BJ (cell line): ENCODE results near the gene LRRC9. TPM values are rescaled to one million over a fixed set of nuclear protein-coding genes. Genes with fewer than 3 reads are reported as not detected.
"Not testable (repeated sequence)": the region's sequence is repeated elsewhere in the genome, so short reads cannot be mapped to it uniquely, and the experiment has no call there.

Experiments used
- CTCF ChIA-PET: fragments of 350-600 bp; formaldehyde crosslinking; extraction: SDS; loops from one replicate; lab custom pipeline; 2021; ENCODE audit warnings: antibody characterized with exemption, inconsistent platforms; lab: Yijun Ruan, JAX
- POLR2A ChIA-PET: fragments of 300-600 bp; sonication (Branson Sonifier 250); formaldehyde crosslinking; extraction: SDS; loops from one replicate; lab custom pipeline; 2021; ENCODE audit warnings: antibody characterized with exemption; lab: Charles Lee
- DNase-seq: peaks from one replicate; pipeline ENCODE4 v3.0.0-alpha.2; 2011; ENCODE audit warnings: low read depth
- H3K27me3 ChIP-seq: 2 replicates; pipeline ENCODE4 v1.6.0; 2011; ENCODE audit warnings: low read length; ENCODE audit not compliant: control insufficient read depth, insufficient read depth
- H3K36me3 ChIP-seq: 2 replicates; pipeline ENCODE4 v1.5.1; 2011; ENCODE audit warnings: low read length; ENCODE audit not compliant: control insufficient read depth, insufficient read depth
- H3K4me3 ChIP-seq: 2 replicates; pipeline ENCODE4 v1.5.1; 2011; ENCODE audit warnings: low read depth, mild to moderate bottlenecking, control low read depth, low read length
- CTCF ChIP-seq: IDR thresholded peaks from 2 replicates; pipeline ENCODE4 v1.5.1; 2011; ENCODE audit warnings: low read depth, mild to moderate bottlenecking, control low read depth, inconsistent platforms, low read length, moderate library complexity; ENCODE audit not compliant: insufficient read depth
- polyA plus RNA-seq: library from polyadenylated mRNA; depleted of rRNA; stranded (reverse); fragments of >200 nt; gene quantifications from 2 replicates; pipeline ENCODE4 v1.2.3, GENCODE V29; 2011

Gene LRRC9
- polyA plus RNA-seq, 1 experiment, result not detected

- POLR2A ChIA-PET, result no interaction called here
- Histone ChIP-seq H3K4me3 (no peak overlapping the region), H3K27me3 (no peaks in the 10 kb centered on the region), H3K36me3 (no peaks in the 10 kb centered on the region)
- CTCF ChIA-PET, result interaction anchor here (1.0 to 1.8 kb wide), 2 partner anchors 20 to 21 kb away, joined by 3 to 9 read pairs; no protein-coding TSS in a partner anchor
- TF ChIP-seq CTCF, result no peak
- no peak for DNase-seq
Measured at GRCh38 chr14:59944909-59945308, 25.0 kb downstream of the LRRC9 start.

GRCh38 chr14:59952141-59952540 lies 32.2 kb downstream of the LRRC9 start:
- POLR2A ChIA-PET, DNase-seq, H3K4me3 ChIP-seq, H3K27me3 ChIP-seq, H3K36me3 ChIP-seq: not testable (repeated sequence)
- CTCF ChIA-PET, result interaction anchor here (5.2 kb wide), 1 partner anchor 12 kb away, joined by 17 read pairs; no protein-coding TSS in a partner anchor

GRCh38 chr14:59957890-59958289 lies 37.9 kb downstream of the LRRC9 start:
- CTCF ChIA-PET, result interaction anchor here (1.2 kb wide), 1 partner anchor 227 kb away, joined by 5 read pairs; no protein-coding TSS in a partner anchor
- H3K4me3 ChIP-seq, DNase-seq, H3K36me3 ChIP-seq, POLR2A ChIA-PET, H3K27me3 ChIP-seq: not testable (repeated sequence)

- ChIA-PET CTCF (interaction anchor here (8.7 kb wide), 1 partner anchor 226 kb away, joined by 184 read pairs; no protein-coding TSS in a partner anchor), POLR2A (no interaction called here)
- Histone ChIP-seq H3K36me3 (no peaks in the 10 kb centered on the region), H3K4me3 (no peak overlapping the region), H3K27me3 (no peaks in the 10 kb centered on the region)
- no peak for TF ChIP-seq CTCF
- DNase-seq, result no peak
Measured at GRCh38 chr14:59959668-59960067, 39.7 kb downstream of the LRRC9 start.

GRCh38 chr14:59961518-59962062 lies 41.6 kb downstream of the LRRC9 start:
- Histone ChIP-seq H3K27me3 (no peaks in the 10 kb centered on the region), H3K4me3 (no peak overlapping the region), H3K36me3 (no peaks in the 10 kb centered on the region)
- DNase-seq, result no peak
- ChIA-PET POLR2A (no interaction called here), CTCF (interaction anchor here (0.6 to 8.7 kb wide), 3 partner anchors 11 to 224 kb away, joined by 4 to 184 read pairs (median 5); no protein-coding TSS in a partner anchor)
- TF ChIP-seq CTCF, result no peak

GRCh38 chr14:59964251-59965007 lies 44.5 kb downstream of the LRRC9 start:
- POLR2A ChIA-PET, result no interaction called here
- H3K4me3 ChIP-seq, result no peak overlapping the region
- H3K36me3 ChIP-seq, result no peaks in the 10 kb centered on the region
- no peak for DNase-seq
- CTCF ChIA-PET, result interaction anchor here (0.7 to 8.7 kb wide), 23 partner anchors 10 to 1321 kb away, joined by 3 to 184 read pairs (median 6); partner anchors contain the start of gene DHRS7
- H3K27me3 ChIP-seq, result no peaks in the 10 kb centered on the region
- no peak for TF ChIP-seq CTCF
